ENCODE data around the gene KCTD2.

Gene KCTD2

GRCh38 chr17:75074532-75074931, 27.5 kb downstream of the KCTD2 start:
- TF ChIP-seq CTCF (IDR thresholded peaks at IDR 0.05), result no peak

GRCh38 chr17:75075597-75076336, 28.7 kb downstream of the KCTD2 start:
- TF ChIP-seq CTCF (IDR thresholded peaks at IDR 0.05), result no peak

GRCh38 chr17:75077072-75077495, 30.1 kb downstream of the KCTD2 start:
- TF ChIP-seq CTCF (IDR thresholded peaks at IDR 0.05), result no peak

- no peak for TF ChIP-seq CTCF (IDR thresholded peaks at IDR 0.05)
These were observed 30.7 kb downstream of the KCTD2 start for GRCh38 chr17:75077496-75078283.

- TF ChIP-seq CTCF (IDR thresholded peaks at IDR 0.05), result no peak
These were observed 31.4 kb downstream of the KCTD2 start for GRCh38 chr17:75078284-75079022.

GRCh38 chr17:75079023-75079373, 32.0 kb downstream of the KCTD2 start:
- no peak for TF ChIP-seq CTCF (IDR thresholded peaks at IDR 0.05)

- TF ChIP-seq CTCF (IDR thresholded peaks at IDR 0.05), result no peak
These were observed 34.9 kb downstream of the KCTD2 start for GRCh38 chr17:75081611-75082540.
